Psoas muscle (tissue), 8 donors: Measurements from ENCODE around the gene KCNJ1. TPM values are rescaled to one million over a fixed set of nuclear protein-coding genes. Genes with fewer than 3 reads are reported as not detected.

Experiments used
- ATAC-seq, 4 donors: fragments of 200-7000 bp; cut with Tn5 transposase; one replicate each; pipeline ENCODE4 v1.9.1; 2020; ENCODE audit warnings: moderate library complexity in 3 of 4, mild to moderate bottlenecking in 2 of 4
- DNase-seq, 2 donors: peaks; one replicate each; pipeline ENCODE4 v3.0.0-alpha.2; 2020
- H3K27ac ChIP-seq: fragments of 200-600 bp; one replicate; pipeline ENCODE4 v1.8.0; 2022
- H3K27me3 ChIP-seq, 3 donors: fragments of 200-600 bp in 1 of 3; one replicate each; pipeline versions ENCODE4 v1.6.1 to v1.8.0; 2013 to 2022; ENCODE audit warnings: low read length in 2 of 3, mild to moderate bottlenecking in 2 of 3, moderate library complexity in 1 of 3; ENCODE audit not compliant: insufficient read depth in 3 of 3
- H3K36me3 ChIP-seq, 2 donors: fragments of 200-600 bp in 1 of 2; one replicate each; pipeline versions ENCODE4 v1.6.1 to v1.8.0; 2013 to 2022; ENCODE audit warnings: low read depth in 1 of 2, mild to moderate bottlenecking in 1 of 2, moderate library complexity in 1 of 2; ENCODE audit not compliant: insufficient read depth in 1 of 2
- H3K4me1 ChIP-seq: fragments of 200-600 bp; one replicate; pipeline ENCODE4 v1.8.0; 2022
- H3K4me3 ChIP-seq: fragments of 200-600 bp; one replicate; pipeline ENCODE4 v1.8.0; 2022; ENCODE audit warnings: mild to moderate bottlenecking
- H3K9me3 ChIP-seq: fragments of 200-600 bp; one replicate; pipeline ENCODE4 v1.8.0; 2022
- WGBS, 3 donors: extraction: QIAGEN DNeasy Blood & Tissue Kit; methylation state at CpG; one replicate each; pipeline versions ENCODE4 v1.1.6 to v1.1.7; 2013; 5-methylcytosine and 5-hydroxymethylcytosine counted together
- intact Hi-C, 2 donors: fragments of 100-400 bp; cut with DNase I; formaldehyde crosslinking; loops; one replicate each; pipeline versions ENCODE4 v1.11.0 to v1.14.2; 2022
- polyA plus RNA-seq, 3 donors: library from polyadenylated mRNA; stranded (reverse); fragments of 200-250 nt; gene quantifications; one replicate each; pipeline ENCODE4 v1.2.3, GENCODE V29; 2013
- total RNA-seq, 4 donors: library from RNA; stranded (reverse); fragmentation: NEBNext Ultra II Directional in 2 of 4; extraction: Animal tissue kit (Norgen Biotek cat#: 25700) in 2 of 4; gene quantifications; one replicate each; pipeline versions ENCODE4 v1.2.1 to v1.2.4, GENCODE V29; 2021 to 2023
- TF ChIP-seq, protein P1 (sequence below): fragments of 200-600 bp; IDR thresholded peaks from one replicate; pipeline ENCODE4 v1.8.0; 2022; ENCODE audit warnings: antibody characterized with exemption
- donor health status: healthy with polysubstance abuse.
- donor health status: DM: no; HTN: no; CAD: no; lungs with moderate emphysema.
- donor health status: Bipolar disorder and iron deficiency.
- donor health status: healthy.
- donor health status: DM: yes; HTN: yes; CAD: no.
- donor health status: DM: no; HTN: no; CAD: no.
- donor health status: DM: no; HTN: no; CAD: no.
- donor health status: DM: yes; HTN: yes; CAD: no.

The KCNJ1 gene
- total and polyA plus RNA-seq, 7 donors, result not detected

DNA sequence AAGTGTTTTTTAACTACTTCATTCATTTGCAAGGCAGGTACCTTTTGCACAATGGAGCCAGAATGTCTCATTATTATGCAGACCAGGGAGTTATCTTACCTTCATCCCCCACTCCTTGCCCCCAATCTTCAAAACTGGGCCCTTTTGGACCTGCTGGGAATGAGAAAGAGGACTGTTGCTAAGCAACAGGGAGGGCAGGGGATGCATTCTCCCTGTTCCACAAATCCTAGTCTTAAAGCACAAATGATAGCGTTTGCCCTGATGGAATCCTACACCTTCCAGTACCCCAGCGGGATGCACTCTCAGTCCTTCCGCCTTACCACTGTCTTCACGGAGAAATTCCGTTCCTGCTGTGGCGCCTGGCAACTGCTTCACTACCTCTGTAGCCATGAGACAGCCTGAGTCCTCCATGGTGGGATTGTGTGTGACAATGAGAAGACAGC is 4.1 kb upstream of the KCNJ1 start:
- Histone ChIP-seq H3K4me1 (no peaks in the 10 kb centered on the region), H3K27ac (no peak overlapping the region), H3K36me3 (no peaks in the 10 kb centered on the region), H3K9me3 (no peaks in the 10 kb centered on the region), H3K27me3 (peaks cover 0 to 2% (median 0%) of the 10 kb centered on the region in 3 donors), H3K4me3 (no peak overlapping the region)
- ATAC-seq (no peak), DNase-seq (no peak)
- intact Hi-C loops, result no loop called here
- TF ChIP-seq, protein P1, sequence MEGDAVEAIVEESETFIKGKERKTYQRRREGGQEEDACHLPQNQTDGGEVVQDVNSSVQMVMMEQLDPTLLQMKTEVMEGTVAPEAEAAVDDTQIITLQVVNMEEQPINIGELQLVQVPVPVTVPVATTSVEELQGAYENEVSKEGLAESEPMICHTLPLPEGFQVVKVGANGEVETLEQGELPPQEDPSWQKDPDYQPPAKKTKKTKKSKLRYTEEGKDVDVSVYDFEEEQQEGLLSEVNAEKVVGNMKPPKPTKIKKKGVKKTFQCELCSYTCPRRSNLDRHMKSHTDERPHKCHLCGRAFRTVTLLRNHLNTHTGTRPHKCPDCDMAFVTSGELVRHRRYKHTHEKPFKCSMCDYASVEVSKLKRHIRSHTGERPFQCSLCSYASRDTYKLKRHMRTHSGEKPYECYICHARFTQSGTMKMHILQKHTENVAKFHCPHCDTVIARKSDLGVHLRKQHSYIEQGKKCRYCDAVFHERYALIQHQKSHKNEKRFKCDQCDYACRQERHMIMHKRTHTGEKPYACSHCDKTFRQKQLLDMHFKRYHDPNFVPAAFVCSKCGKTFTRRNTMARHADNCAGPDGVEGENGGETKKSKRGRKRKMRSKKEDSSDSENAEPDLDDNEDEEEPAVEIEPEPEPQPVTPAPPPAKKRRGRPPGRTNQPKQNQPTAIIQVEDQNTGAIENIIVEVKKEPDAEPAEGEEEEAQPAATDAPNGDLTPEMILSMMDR, result no peak
- 61 to 72% (median 69%) methylated on average over 6 of the region's 6 CpGs for WGBS, 3 donors

DNA sequence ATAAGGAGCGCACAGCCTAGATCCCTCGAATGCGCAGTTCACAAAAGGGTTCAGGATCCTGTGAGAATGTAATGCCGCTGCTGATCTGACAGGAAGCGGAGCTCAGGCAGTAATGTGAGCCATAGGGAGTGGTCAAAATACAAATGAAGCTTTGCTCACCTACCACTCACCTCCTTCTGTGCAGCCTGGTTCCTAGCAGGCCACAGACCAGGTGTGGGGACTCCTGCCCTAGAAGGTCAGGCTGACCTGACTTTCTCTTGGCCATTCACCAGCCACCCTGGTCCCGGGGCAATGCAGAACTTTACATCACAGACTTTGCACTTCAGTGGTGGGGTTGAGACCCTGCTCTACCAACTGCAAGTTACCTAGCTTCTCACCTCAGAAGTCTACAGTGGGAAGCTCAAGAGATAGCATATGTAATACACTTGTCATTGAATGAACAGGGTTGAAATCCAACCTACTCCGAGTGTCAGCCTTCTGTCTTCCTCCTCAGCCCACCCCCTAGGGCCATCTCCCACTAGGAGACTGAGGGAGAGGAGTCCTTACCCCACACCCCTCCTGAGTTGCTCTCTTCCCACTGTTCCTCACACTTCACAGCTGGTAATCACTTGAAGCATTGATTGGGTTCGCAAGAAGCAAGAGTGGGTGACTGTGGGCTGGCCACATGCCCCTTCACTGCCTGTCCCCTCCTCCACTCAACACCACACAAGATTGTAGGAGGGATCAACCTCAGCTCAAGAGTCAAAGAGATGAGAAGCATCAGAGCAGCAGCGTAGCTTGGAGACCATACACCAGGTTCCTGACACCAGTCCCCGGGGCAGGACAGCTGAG is 2.0 kb upstream of the KCNJ1 start:
- Histone ChIP-seq H3K4me1 (no peaks in the 10 kb centered on the region), H3K4me3 (no peak overlapping the region), H3K36me3 (no peaks in the 10 kb centered on the region), H3K27me3 (peaks cover 0 to 11% (median 2%) of the 10 kb centered on the region in 3 donors), H3K27ac (no peak overlapping the region), H3K9me3 (no peaks in the 10 kb centered on the region)
- 93 to 95% (median 93%) methylated on average over 10 of the region's 10 CpGs for WGBS, 3 donors
- intact Hi-C loops, result no loop called here
- TF ChIP-seq, protein P1, result no peak
- DNase-seq, result no peak
- no peak for ATAC-seq

DNA sequence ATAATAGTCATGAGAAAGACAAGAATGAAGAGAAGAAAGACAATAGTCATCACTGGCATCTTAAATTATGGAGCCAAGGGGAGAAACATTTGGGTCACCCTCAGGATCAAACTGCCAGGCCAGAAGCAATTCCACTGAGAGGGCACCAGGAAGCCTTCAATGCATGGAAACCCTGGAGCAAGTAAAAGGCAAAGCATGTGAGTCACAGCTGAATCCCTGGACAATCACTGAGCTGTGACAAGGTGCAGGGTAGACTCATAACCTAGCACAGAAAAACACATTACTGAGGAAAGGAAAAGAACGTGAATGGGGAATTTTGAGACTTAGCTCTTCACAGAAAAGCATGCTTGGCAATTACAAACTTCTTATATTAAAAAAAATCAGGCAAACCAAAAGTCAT is 1.6 kb downstream of the KCNJ1 start:
- Histone ChIP-seq H3K27ac (no peak overlapping the region), H3K4me1 (no peaks in the 10 kb centered on the region), H3K27me3 (peaks cover 0 to 18% (median 4%) of the 10 kb centered on the region in 3 donors), H3K36me3 (no peaks in the 10 kb centered on the region), H3K9me3 (no peaks in the 10 kb centered on the region), H3K4me3 (no peak overlapping the region)
- no peak for DNase-seq
- TF ChIP-seq, protein P1, result no peak
- intact Hi-C loops, result no loop called here
- no peak for ATAC-seq
- 86 to 92% (median 88%) methylated on average over 1 of the region's 1 CpG for WGBS, 3 donors

DNA sequence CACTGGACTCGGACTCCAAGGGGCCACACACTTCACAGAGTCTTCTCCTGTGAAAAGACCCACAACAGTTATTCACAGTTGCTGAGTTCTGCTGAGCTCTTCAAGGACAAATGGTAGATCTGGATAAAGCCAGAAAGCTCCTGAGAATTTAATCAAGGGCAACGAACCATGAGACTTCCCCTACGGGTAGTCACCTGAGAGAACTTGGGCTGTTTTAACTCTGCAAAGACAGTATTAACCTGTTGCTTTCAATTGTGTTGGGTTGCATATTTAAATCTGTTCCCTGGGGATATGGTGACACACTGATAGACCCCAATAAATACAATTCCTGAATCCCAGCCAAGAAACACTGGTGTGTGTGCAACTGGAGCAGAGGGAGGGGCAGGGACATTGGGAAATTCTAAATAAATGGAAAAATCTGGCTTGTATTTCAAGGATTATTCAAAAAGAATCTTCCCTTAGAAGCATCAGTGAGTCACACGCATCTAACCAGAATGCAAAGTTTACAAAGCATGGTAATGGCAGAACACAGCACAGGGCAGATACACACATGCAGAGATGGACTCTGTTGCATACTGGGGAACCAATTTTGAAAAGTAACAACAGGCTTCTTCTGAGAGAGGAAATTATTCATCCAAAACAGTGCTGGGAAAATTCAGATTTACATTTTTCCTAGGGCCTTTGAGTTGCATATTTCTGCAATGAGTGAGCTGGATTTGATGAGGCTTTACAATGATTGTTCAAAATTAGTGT is 4.0 kb downstream of the KCNJ1 start:
- ATAC-seq (no peak), DNase-seq (no peak)
- H3K27me3 ChIP-seq, result peaks cover 0 to 24% (median 4%) of the 10 kb centered on the region in 3 donors
- intact Hi-C loops, result no loop called here
- TF ChIP-seq, protein P1, result no peak
- H3K4me1 ChIP-seq, result no peaks in the 10 kb centered on the region
- 59 to 64% (median 64%) methylated on average over 4 of the region's 4 CpGs for WGBS, 3 donors
- no peak overlapping the region for H3K27ac ChIP-seq
- no peaks in the 10 kb centered on the region for H3K36me3 ChIP-seq
- no peaks in the 10 kb centered on the region for H3K9me3 ChIP-seq
- H3K4me3 ChIP-seq, result no peak overlapping the region
